Measurements from ENCODE around the gene XAB2.
"Not testable (repeated sequence)": the region's sequence is repeated elsewhere in the genome, so short reads cannot be mapped to it uniquely, and the experiment has no call there.

Gene XAB2

DNA sequence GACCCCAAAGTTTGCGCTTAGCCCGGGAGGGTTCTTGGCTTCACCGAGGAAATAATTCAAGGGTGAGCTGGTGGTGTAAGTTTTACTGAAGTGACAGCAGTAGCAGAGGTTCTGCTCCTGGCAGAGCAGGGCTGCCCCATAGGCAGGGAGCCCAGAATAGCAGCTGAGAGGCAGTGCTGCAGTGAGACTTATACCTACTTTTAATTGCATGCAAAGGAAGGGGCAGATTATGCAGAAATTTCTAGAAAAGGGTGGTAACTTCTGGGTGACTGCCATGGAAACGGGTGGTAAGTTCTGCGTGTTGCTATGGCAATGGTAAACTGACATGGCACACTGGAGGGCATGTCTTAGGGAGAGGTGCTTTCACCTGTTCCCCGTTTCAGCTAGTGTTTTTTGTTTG, 51.2 kb downstream of the XAB2 start:
- DNase-seq (ENCODE audit: low read depth), result no peak
- H3K4me3 ChIP-seq (ENCODE audit: low read depth, low read length), result no peak overlapping the region
- TF ChIP-seq MYC (IDR thresholded peaks at IDR 0.05; ENCODE audit: low read depth, low read length), result no peak
- TF ChIP-seq, protein P1, sequence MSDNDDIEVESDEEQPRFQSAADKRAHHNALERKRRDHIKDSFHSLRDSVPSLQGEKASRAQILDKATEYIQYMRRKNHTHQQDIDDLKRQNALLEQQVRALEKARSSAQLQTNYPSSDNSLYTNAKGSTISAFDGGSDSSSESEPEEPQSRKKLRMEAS (IDR thresholded peaks at IDR 0.05; ENCODE audit: low read depth, low read length), result no peak
- no peak for TF ChIP-seq CTCF (IDR thresholded peaks at IDR 0.05; ENCODE audit: low read depth, low read length)
- TF ChIP-seq POLR2A (IDR thresholded peaks at IDR 0.05; ENCODE audit: extremely low read depth, insufficient read length), result no peak

DNA sequence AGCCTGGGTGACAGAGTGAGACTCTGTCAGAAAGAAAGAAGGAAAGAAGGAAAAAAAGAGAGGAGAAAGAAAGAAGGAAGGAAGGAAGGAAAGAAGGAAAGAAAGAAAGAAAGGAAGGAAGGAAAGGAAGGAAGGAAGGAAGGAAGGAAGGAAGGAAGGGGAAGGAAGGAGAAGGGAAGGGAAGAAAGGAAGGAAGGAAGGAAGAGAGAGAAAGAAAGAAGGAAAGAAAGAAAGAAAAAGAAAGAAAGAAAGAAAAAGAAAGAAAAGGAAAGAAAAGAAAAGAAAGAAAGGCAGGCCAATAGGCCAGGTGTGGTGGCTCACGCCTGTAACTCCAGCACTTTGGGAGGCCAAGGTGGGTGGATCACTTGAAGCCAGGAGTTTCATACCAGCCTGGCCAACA, 51.9 kb downstream of the XAB2 start:
- not testable (repeated sequence) for H3K4me3 ChIP-seq (ENCODE audit: low read depth, low read length); DNase-seq (ENCODE audit: low read depth)

- H3K4me3 ChIP-seq (ENCODE audit: low read depth, low read length), result no peak overlapping the region
- DNase-seq (ENCODE audit: low read depth), result peak; percentile 67
- TF ChIP-seq POLR2A (IDR thresholded peaks at IDR 0.05; ENCODE audit: extremely low read depth, insufficient read length), result no peak
- TF ChIP-seq, protein P1 (IDR thresholded peaks at IDR 0.05; ENCODE audit: low read depth, low read length), result peak; percentile 68
- no peak for TF ChIP-seq CTCF (IDR thresholded peaks at IDR 0.05; ENCODE audit: low read depth, low read length)
- TF ChIP-seq MYC (IDR thresholded peaks at IDR 0.05; ENCODE audit: low read depth, low read length), result no peak
These were observed 53.8 kb downstream of the XAB2 start for GRCh38 chr19:7575434-7576040.

GRCh38 chr19:7570761-7571160, 58.6 kb downstream of the XAB2 start:
- no peak overlapping the region for H3K4me3 ChIP-seq (ENCODE audit: low read depth, low read length)
- DNase-seq (ENCODE audit: low read depth), result no peak
- TF ChIP-seq, protein P1 (IDR thresholded peaks at IDR 0.05; ENCODE audit: low read depth, low read length), result no peak
- TF ChIP-seq POLR2A (IDR thresholded peaks at IDR 0.05; ENCODE audit: extremely low read depth, insufficient read length) (no peak), CTCF (IDR thresholded peaks at IDR 0.05; ENCODE audit: low read depth, low read length) (no peak), MYC (IDR thresholded peaks at IDR 0.05; ENCODE audit: low read depth, low read length) (no peak)
